Measurements from ENCODE around the gene NFIA. TPM values are rescaled to one million over a fixed set of nuclear protein-coding genes. Genes with fewer than 3 reads are reported as not detected.

NFIA gene
- total RNA-seq, 8 experiments from 2014 or later: 1.0 to 57.6 (median 9.2) TPM

- no peak for ATAC-seq (replicated peaks in 6 of 8)
- H3K4me3 ChIP-seq: no peak overlapping the region
- in situ Hi-C loops (cut with MboI; ENCODE audit: low pct_unique_long_range_greater_than_20kb in 2 of 9, low sequenced_read_pairs in 9 of 9, unreplicated experiment in 9 of 9): loop anchor here in 3 of 9 experiments (25.0 kb wide), 2 partner anchors 362 to 387 kb away; partner anchors contain the start of gene NFIA (in 1 of the 3)
- no peak overlapping the region for H3K27ac ChIP-seq
- H3K4me1 ChIP-seq (replicated peaks in 1 of 2): peaks cover 41 to 43% of the 10 kb centered on the region in 2 donors
- WGBS, 10 experiments: 60 to 97% (median 84%) methylated on average over 1 to 8 of the region's 9 CpGs; no CpG with 5 or more reads in 4 of the 10 experiments
These were observed 366.6 kb downstream of the NFIA start for GRCh38 chr1:61448914-61449313.

DNA sequence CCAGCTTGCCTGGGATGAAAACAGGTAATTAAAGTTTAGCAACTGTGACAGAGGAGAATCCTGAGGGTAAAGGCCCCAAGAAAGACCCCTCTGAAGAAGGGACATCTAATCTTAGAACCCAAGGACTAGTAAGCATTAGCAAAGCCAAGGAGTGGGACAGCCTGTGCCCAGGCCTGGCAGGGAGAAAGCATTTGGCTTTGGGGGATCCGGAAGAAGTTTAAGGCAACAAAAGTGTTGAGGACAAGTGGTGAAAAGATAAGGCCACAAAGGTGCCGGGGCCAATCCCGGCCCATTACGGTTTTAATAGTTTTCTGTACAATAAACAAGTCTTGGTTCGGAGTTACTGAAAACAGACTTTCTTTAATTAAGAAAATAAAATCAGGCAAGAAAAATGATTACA is 367.0 kb downstream of the NFIA start:
- no peak overlapping the region for H3K4me3 ChIP-seq
- no peak overlapping the region for H3K27ac ChIP-seq
- no peak for ATAC-seq (replicated peaks in 6 of 8)
- WGBS, 10 experiments: 67 to 90% (median 86%) methylated on average over 1 to 5 of the region's 5 CpGs; no CpG with 5 or more reads in 1 of the 10 experiments
- in situ Hi-C loops (cut with MboI; ENCODE audit: low pct_unique_long_range_greater_than_20kb in 2 of 9, low sequenced_read_pairs in 9 of 9, unreplicated experiment in 9 of 9): loop anchor here in 3 of 9 experiments (25.0 kb wide), 2 partner anchors 362 to 387 kb away; partner anchors contain the start of gene NFIA (in 1 of the 3)
- peaks cover 41 to 43% of the 10 kb centered on the region in 2 donors for H3K4me1 ChIP-seq (replicated peaks in 1 of 2)

DNA sequence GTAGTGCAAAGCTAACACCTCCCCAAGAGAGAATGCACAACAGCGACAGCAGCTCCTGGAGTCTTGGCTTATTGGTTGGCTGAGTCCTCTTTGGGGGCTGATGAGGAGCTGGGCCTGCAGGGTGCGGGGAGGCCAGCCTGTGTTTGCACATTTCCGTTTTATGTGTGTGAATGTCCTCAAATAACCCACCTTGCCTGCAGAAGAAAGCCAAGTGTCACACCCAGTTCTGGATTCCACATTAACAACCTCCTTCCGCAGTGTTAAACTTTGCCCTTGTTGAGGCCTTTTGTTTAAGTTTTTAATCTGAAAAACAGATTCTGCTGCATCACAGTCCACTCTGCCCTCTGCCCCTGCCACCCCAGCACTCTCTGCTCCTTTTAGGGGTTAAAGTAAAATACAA is 368.1 kb downstream of the NFIA start:
- H3K27ac ChIP-seq: no peak overlapping the region
- H3K4me1 ChIP-seq (replicated peaks in 1 of 2): peaks cover 40% of the 10 kb centered on the region in 2 donors
- 20 to 100% (median 94%) methylated on average over 1 to 4 of the region's 4 CpGs; no CpG with 5 or more reads in 1 of the 10 experiments for WGBS, 10 experiments
- no peak overlapping the region for H3K4me3 ChIP-seq
- no peak for ATAC-seq (replicated peaks in 6 of 8)
- in situ Hi-C loops (cut with MboI; ENCODE audit: low pct_unique_long_range_greater_than_20kb in 2 of 9, low sequenced_read_pairs in 9 of 9, unreplicated experiment in 9 of 9): loop anchor here in 1 of 9 experiments (25.0 kb wide), 1 partner anchor 187 kb away; no protein-coding TSS in a partner anchor

GRCh38 chr1:61450872-61451571 is 368.7 kb downstream of the NFIA start:
- 60 to 100% (median 86%) methylated on average over 2 to 14 of the region's 14 CpGs; no CpG with 5 or more reads in 1 of the 10 experiments for WGBS, 10 experiments
- peaks cover 40% of the 10 kb centered on the region in 2 donors for H3K4me1 ChIP-seq (replicated peaks in 1 of 2)
- no peak for ATAC-seq (replicated peaks in 6 of 8)
- H3K27ac ChIP-seq: no peak overlapping the region
- in situ Hi-C loops (cut with MboI; ENCODE audit: low pct_unique_long_range_greater_than_20kb in 2 of 9, low sequenced_read_pairs in 9 of 9, unreplicated experiment in 9 of 9): loop anchor here in 1 of 9 experiments (25.0 kb wide), 1 partner anchor 186 kb away; no protein-coding TSS in a partner anchor
- H3K4me3 ChIP-seq: no peak overlapping the region

- no peak overlapping the region for H3K27ac ChIP-seq
These were observed 369.2 kb downstream of the NFIA start for GRCh38 chr1:61451572-61451968.

GRCh38 chr1:61452176-61453035 is 370.0 kb downstream of the NFIA start:
- H3K4me1 ChIP-seq (replicated peaks in 1 of 2): peaks cover 31 to 40% of the 10 kb centered on the region in 2 donors
- WGBS, 10 experiments: 0 to 48% (median 7%) methylated on average over 1 to 4 of the region's 4 CpGs
- ATAC-seq (replicated peaks in 6 of 8): peak in 3 of 8 experiments; percentile 29 to 41 (median 35)
- in situ Hi-C loops (cut with MboI; ENCODE audit: low pct_unique_long_range_greater_than_20kb in 2 of 9, low sequenced_read_pairs in 9 of 9, unreplicated experiment in 9 of 9): loop anchor here in 1 of 9 experiments (25.0 kb wide), 1 partner anchor 185 kb away; no protein-coding TSS in a partner anchor
- peak overlapping the region in 1 of 2 donors; percentile 28 for H3K27ac ChIP-seq
- no peak overlapping the region for H3K4me3 ChIP-seq

More at GRCh38 chr1:61451572-61451968, 369.2 kb downstream of the NFIA start:
- Histone ChIP-seq H3K4me3 (no peak overlapping the region), H3K4me1 (replicated peaks in 1 of 2) (peaks cover 34 to 40% of the 10 kb centered on the region in 2 donors)
- no peak for ATAC-seq (replicated peaks in 6 of 8)
- 80 to 95% (median 88%) methylated on average over 1 to 5 of the region's 5 CpGs for WGBS, 10 experiments
- in situ Hi-C loops (cut with MboI; ENCODE audit: low pct_unique_long_range_greater_than_20kb in 2 of 9, low sequenced_read_pairs in 9 of 9, unreplicated experiment in 9 of 9): loop anchor here in 1 of 9 experiments (25.0 kb wide), 1 partner anchor 186 kb away; no protein-coding TSS in a partner anchor

DNA sequence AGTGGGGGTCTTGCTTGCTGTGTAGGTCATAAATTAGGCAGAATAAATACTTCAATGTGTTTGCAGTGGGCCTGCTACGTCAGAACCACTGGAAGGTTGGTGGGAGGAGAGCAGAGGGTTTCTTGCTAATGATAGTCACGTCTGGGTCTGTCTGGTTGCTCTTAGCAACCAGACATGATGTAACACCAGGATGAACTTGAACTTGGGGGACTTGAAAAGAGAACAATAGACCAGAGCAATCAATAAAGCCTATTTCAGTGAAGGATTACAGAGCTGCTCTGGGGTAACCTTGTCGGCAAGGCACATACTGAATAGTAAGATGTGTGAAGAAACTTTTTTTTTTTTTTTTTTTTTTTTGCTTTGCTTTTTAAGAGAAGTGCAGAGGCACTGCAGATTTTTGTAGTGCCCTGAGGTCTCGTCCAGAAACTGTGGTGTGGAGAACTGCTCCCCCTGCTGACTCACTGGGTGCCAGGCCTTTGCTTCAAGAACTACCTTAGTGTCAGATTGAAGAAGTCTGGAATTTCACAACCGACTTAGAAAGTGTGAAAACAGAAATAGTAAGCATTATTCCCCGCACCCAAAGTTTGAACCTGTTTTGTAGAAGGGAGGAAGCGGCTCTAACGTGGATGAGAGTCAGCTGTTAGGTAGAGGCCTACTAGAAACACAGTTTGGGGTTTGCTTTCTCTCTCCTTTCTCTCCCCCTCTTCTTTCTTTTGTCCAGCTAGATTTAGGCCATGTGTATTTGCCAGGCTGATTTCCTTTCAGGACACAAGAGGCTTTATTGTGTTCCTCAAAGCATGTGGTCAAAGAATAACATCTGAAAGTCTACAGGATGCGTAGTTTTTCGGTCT is 371.0 kb downstream of the NFIA start:
- ATAC-seq (replicated peaks in 6 of 8): peak; percentile 92 to 99 (median 95)

GRCh38 chr1:61455400-61455799 is 373.0 kb downstream of the NFIA start:
- Histone ChIP-seq H3K27ac (no peak overlapping the region), H3K4me3 (no peak overlapping the region), H3K4me1 (replicated peaks in 1 of 2) (peaks cover 31 to 53% of the 10 kb centered on the region in 2 donors)
- WGBS, 10 experiments: 60 to 100% (median 92%) methylated on average over 1 to 7 of the region's 7 CpGs
- ATAC-seq (replicated peaks in 6 of 8): no peak
- in situ Hi-C loops (cut with MboI; ENCODE audit: low pct_unique_long_range_greater_than_20kb in 2 of 9, low sequenced_read_pairs in 9 of 9, unreplicated experiment in 9 of 9): loop anchor here in 1 of 9 experiments (25.0 kb wide), 1 partner anchor 182 kb away; no protein-coding TSS in a partner anchor

More for the DNA sequence above, 371.0 kb downstream of the NFIA start:
- peaks cover 31 to 40% of the 10 kb centered on the region in 2 donors for H3K4me1 ChIP-seq (replicated peaks in 1 of 2)
- peak overlapping the region in 1 of 2 donors; percentile 59 for H3K27ac ChIP-seq
- WGBS, 10 experiments: 0 to 46% (median 25%) methylated on average over 2 to 10 of the region's 10 CpGs
- no peak overlapping the region for H3K4me3 ChIP-seq
- in situ Hi-C loops (cut with MboI; ENCODE audit: low pct_unique_long_range_greater_than_20kb in 2 of 9, low sequenced_read_pairs in 9 of 9, unreplicated experiment in 9 of 9): loop anchor here in 1 of 9 experiments (25.0 kb wide), 1 partner anchor 184 kb away; no protein-coding TSS in a partner anchor

GRCh38 chr1:61457526-61458040 is 375.2 kb downstream of the NFIA start:
- ATAC-seq (replicated peaks in 6 of 8): no peak
- peaks cover 14 to 48% of the 10 kb centered on the region in 2 donors for H3K4me1 ChIP-seq (replicated peaks in 1 of 2)
- 62 to 85% (median 79%) methylated on average over 3 to 5 of the region's 5 CpGs for WGBS, 10 experiments
- no peak overlapping the region for H3K4me3 ChIP-seq
- H3K27ac ChIP-seq: no peak overlapping the region
- in situ Hi-C loops (cut with MboI; ENCODE audit: low pct_unique_long_range_greater_than_20kb in 2 of 9, low sequenced_read_pairs in 9 of 9, unreplicated experiment in 9 of 9): loop anchor here in 1 of 9 experiments (25.0 kb wide), 1 partner anchor 180 kb away; no protein-coding TSS in a partner anchor

DNA sequence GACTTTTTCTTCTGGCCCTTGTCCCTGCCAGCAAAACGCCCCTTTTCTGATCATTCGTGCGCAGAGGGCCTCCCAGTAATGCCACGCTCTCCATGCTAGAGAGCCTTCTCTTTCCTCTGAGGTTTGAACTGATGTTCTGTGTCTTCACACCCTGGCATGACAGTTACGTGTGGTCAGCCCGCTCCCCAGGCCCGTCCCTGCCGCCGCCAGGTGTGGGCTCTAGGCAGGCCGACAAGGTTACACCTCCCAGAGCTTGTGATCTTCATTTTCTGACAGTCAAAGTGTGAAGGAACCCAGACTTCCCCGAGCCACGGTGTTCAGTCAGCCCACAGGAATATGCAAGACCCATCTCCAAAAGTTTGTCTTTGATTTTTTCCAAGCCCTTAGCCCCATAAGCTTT is 377.0 kb downstream of the NFIA start:
- Histone ChIP-seq H3K4me1 (replicated peaks in 1 of 2) (peaks cover 3 to 32% of the 10 kb centered on the region in 2 donors), H3K4me3 (no peak overlapping the region), H3K27ac (peak overlapping the region in 1 of 2 donors; percentile 7)
- in situ Hi-C loops (cut with MboI; ENCODE audit: low pct_unique_long_range_greater_than_20kb in 2 of 9, low sequenced_read_pairs in 9 of 9, unreplicated experiment in 9 of 9): loop anchor here in 1 of 9 experiments (25.0 kb wide), 1 partner anchor 178 kb away; no protein-coding TSS in a partner anchor
- 43 to 90% (median 86%) methylated on average over 1 to 11 of the region's 12 CpGs; no CpG with 5 or more reads in 2 of the 10 experiments for WGBS, 10 experiments
- ATAC-seq (replicated peaks in 6 of 8): no peak

DNA sequence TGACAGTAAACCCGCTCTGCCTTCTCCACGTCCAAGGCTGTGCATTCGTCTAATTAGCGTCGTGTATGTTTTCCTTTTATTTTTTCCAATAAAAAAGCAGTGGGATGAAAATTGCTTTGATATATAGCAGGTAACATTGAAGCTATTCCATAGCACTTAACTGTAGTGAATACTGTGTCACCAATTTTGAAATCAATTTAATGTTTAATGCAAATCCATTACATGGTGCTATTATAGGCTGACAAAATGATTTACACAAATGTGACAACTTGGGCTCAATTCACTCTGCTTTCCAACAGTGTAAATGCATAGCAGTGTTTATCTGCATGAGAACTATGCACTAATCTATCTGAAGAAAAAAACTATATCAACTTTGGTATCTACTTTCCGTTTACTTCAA is 377.8 kb downstream of the NFIA start:
- peak overlapping the region in 1 of 2 donors; percentile 7 for H3K27ac ChIP-seq
- no peak overlapping the region for H3K4me3 ChIP-seq
- 50 to 98% (median 80%) methylated on average over 1 to 6 of the region's 6 CpGs; no CpG with 5 or more reads in 1 of the 10 experiments for WGBS, 10 experiments
- H3K4me1 ChIP-seq (replicated peaks in 1 of 2): peaks cover 2 to 33% of the 10 kb centered on the region in 2 donors
- in situ Hi-C loops (cut with MboI; ENCODE audit: low pct_unique_long_range_greater_than_20kb in 2 of 9, low sequenced_read_pairs in 9 of 9, unreplicated experiment in 9 of 9): loop anchor here in 1 of 9 experiments (25.0 kb wide), 1 partner anchor 177 kb away; no protein-coding TSS in a partner anchor
- ATAC-seq (replicated peaks in 6 of 8): peak in 5 of 8 experiments; percentile 43 to 88 (median 69)

Measured in motor neuron (in vitro differentiated cells).